Thoracic aorta (tissue), 2 donors: Measurements from ENCODE around the gene BABAM2. TPM values are rescaled to one million over a fixed set of nuclear protein-coding genes. Genes with fewer than 3 reads are reported as not detected.

Experiments used
- ATAC-seq: fragments of 150-250 bp; one replicate; pipeline ENCODE4 v1.8.0; 2017; ENCODE audit warnings: low read depth; ENCODE audit not compliant: insufficient number of reproducible peaks, low FRiP score
- DNase-seq: peaks from one replicate; pipeline ENCODE4 v3.0.0-alpha.2; 2020; ENCODE audit warnings: low spot score
- H3K27ac ChIP-seq, 2 donors: fragments of 200-600 bp; sonication (generic); 1 replicate in 1 of 2; 2 replicates in 1 of 2; pipeline ENCODE4 v1.5.1; 2016; ENCODE audit warnings: mild to moderate bottlenecking in 2 of 2, moderate library complexity in 2 of 2
- H3K27me3 ChIP-seq: fragments of 200-600 bp; sonication (generic); replicated peaks from 2 replicates; pipeline ENCODE4 v1.6.0; 2016; ENCODE audit warnings: mild to moderate bottlenecking; ENCODE audit not compliant: insufficient read depth
- H3K36me3 ChIP-seq: fragments of 200-600 bp; sonication (generic); one replicate; pipeline ENCODE4 v1.5.1; 2016
- H3K4me1 ChIP-seq, 2 donors: fragments of 200-600 bp; sonication (generic); 1 replicate in 1 of 2; 2 replicates in 1 of 2; pipeline versions ENCODE4 v1.5.1 to v1.6.0; 2016; ENCODE audit warnings: low read depth in 2 of 2, mild to moderate bottlenecking in 1 of 2; ENCODE audit not compliant: control insufficient read depth in 1 of 2
- H3K4me3 ChIP-seq: fragments of 200-600 bp; sonication (generic); 2 replicates; pipeline ENCODE4 v1.5.1; 2016; ENCODE audit warnings: mild to moderate bottlenecking
- H3K9me3 ChIP-seq: fragments of 200-600 bp; sonication (generic); 2 replicates; pipeline ENCODE4 v1.5.1; 2016
- total RNA-seq, 2 donors: library from RNA; depleted of rRNA; stranded (reverse); fragments of >200 nt; gene quantifications; one replicate each; pipeline versions ENCODE4 v1.1.0 to v1.2.3, GENCODE V29; 2016
- TF ChIP-seq, protein P1 (sequence below): fragments of 200-600 bp; sonication (generic); IDR thresholded peaks from one replicate; pipeline ENCODE4 v1.5.1; 2019; ENCODE audit warnings: antibody characterized with exemption

The BABAM2 gene
- total RNA-seq, 2 donors from 2014 or later, result 24.7 to 32.8 TPM

GRCh38 chr2:28314968-28315367 lies 424.4 kb downstream of the BABAM2 start:
- no peak for DNase-seq
- no peak for ATAC-seq
- H3K9me3 ChIP-seq, result no peaks in the 10 kb centered on the region
- no peak overlapping the region for H3K4me3 ChIP-seq
- H3K27me3 ChIP-seq, result no peaks in the 10 kb centered on the region
- peaks cover 9 to 17% of the 10 kb centered on the region in 2 donors for H3K4me1 ChIP-seq
- TF ChIP-seq, protein P1, sequence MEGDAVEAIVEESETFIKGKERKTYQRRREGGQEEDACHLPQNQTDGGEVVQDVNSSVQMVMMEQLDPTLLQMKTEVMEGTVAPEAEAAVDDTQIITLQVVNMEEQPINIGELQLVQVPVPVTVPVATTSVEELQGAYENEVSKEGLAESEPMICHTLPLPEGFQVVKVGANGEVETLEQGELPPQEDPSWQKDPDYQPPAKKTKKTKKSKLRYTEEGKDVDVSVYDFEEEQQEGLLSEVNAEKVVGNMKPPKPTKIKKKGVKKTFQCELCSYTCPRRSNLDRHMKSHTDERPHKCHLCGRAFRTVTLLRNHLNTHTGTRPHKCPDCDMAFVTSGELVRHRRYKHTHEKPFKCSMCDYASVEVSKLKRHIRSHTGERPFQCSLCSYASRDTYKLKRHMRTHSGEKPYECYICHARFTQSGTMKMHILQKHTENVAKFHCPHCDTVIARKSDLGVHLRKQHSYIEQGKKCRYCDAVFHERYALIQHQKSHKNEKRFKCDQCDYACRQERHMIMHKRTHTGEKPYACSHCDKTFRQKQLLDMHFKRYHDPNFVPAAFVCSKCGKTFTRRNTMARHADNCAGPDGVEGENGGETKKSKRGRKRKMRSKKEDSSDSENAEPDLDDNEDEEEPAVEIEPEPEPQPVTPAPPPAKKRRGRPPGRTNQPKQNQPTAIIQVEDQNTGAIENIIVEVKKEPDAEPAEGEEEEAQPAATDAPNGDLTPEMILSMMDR, result no peak
- H3K36me3 ChIP-seq, result no peaks in the 10 kb centered on the region
- H3K27ac ChIP-seq, result no peak overlapping the region

- ATAC-seq, result no peak
- peaks cover 12 to 35% of the 10 kb centered on the region in 2 donors for H3K4me1 ChIP-seq
- H3K27me3 ChIP-seq, result no peaks in the 10 kb centered on the region
- H3K9me3 ChIP-seq, result no peaks in the 10 kb centered on the region
- TF ChIP-seq, protein P1, result no peak
- no peak overlapping the region for H3K4me3 ChIP-seq
- no peaks in the 10 kb centered on the region for H3K36me3 ChIP-seq
- no peak overlapping the region for H3K27ac ChIP-seq
- DNase-seq, result no peak
Measured at GRCh38 chr2:28316546-28317335, 426.2 kb downstream of the BABAM2 start.

- H3K4me1 ChIP-seq, result peaks cover 17 to 41% of the 10 kb centered on the region in 2 donors
- DNase-seq (no peak), ATAC-seq (no peak)
- TF ChIP-seq, protein P1, result no peak
- no peaks in the 10 kb centered on the region for H3K36me3 ChIP-seq
- no peaks in the 10 kb centered on the region for H3K9me3 ChIP-seq
- no peak overlapping the region for H3K4me3 ChIP-seq
- H3K27ac ChIP-seq, result no peak overlapping the region
- H3K27me3 ChIP-seq, result no peaks in the 10 kb centered on the region
Measured at GRCh38 chr2:28317390-28317789, 426.9 kb downstream of the BABAM2 start.

DNA sequence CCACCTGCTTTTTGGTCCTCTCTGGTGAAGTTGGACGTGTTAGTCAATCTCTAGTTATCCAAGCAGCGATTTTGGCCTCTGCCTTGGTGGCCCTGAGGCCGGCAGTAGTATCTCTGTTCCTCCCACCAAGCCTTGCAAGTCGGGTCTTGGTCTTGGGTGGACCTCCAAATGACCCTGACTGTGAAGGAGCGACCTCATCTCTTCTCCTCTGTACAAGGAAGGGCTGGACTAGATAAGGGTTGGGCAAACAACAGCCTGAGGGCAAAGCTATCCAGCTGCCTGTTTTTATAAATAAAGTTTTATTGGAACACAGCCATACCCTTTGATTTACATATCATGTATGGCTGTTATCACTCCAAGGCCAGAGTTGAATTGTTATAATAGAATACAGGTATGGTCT lies 427.5 kb downstream of the BABAM2 start:
- Histone ChIP-seq H3K4me1 (peaks cover 21 to 47% of the 10 kb centered on the region in 2 donors), H3K4me3 (no peak overlapping the region), H3K9me3 (no peaks in the 10 kb centered on the region), H3K27ac (no peak overlapping the region), H3K36me3 (no peaks in the 10 kb centered on the region), H3K27me3 (no peaks in the 10 kb centered on the region)
- no peak for DNase-seq
- ATAC-seq, result no peak
- TF ChIP-seq, protein P1, result no peak

DNA sequence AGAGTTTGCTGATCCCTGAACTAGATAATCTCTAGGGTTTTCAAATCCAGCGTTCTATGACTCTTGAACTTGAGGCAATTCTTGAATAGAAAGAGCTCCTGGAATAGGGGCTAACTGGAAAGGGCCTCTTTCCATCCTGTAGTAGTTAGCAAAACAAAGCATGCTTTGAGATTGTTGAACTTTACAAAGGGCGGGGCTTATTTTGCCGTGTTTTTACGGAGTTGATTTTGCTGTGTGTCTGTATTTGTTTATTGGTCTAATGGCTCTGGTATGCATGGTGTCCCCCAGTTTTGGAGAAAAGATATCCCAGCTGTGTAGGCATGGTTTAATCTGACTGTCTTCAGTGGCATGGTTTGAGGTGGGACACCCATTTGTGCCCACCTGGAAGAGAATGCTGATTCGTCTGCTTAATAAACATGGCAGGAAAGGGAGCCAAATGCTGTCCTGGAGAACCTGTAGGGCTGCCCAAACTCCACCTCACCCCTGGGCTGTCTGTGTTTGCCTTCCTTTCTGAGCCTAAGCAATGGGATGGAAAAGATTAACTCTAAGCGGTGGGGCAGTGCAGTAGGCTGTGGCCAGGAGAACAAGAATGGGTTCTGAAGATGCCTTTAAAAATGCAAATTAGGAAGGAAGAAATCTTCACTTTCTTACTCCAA lies 428.1 kb downstream of the BABAM2 start:
- no peak for ATAC-seq

More for the DNA sequence above, 428.1 kb downstream of the BABAM2 start:
- TF ChIP-seq, protein P1, result no peak
- DNase-seq, result no peak
- Histone ChIP-seq H3K27ac (peak overlapping the region; percentile 50 to 64), H3K4me3 (no peak overlapping the region), H3K4me1 (peaks cover 22 to 48% of the 10 kb centered on the region in 2 donors), H3K9me3 (no peaks in the 10 kb centered on the region), H3K27me3 (no peaks in the 10 kb centered on the region), H3K36me3 (no peaks in the 10 kb centered on the region)
